DND-41 (cell line): ENCODE results near the gene KCND1.

ENCODE experiments used
- EZH2 ChIP-seq: IDR thresholded peaks from 3 replicates; pipeline ENCODE4 v1.6.1; 2012; ENCODE audit warnings: borderline replicate concordance, low read depth, mild to moderate bottlenecking, moderate library complexity, low read length, inconsistent platforms; ENCODE audit not compliant: severe bottlenecking
- TF ChIP-seq, protein P1 (sequence below): IDR thresholded peaks from 2 replicates; pipeline ENCODE4 v1.5.1; 2012; ENCODE audit warnings: borderline replicate concordance, low read length, moderate library complexity, mild to moderate bottlenecking; ENCODE audit not compliant: poor library complexity, severe bottlenecking; ENCODE audit errors: extremely low read depth

DNA sequence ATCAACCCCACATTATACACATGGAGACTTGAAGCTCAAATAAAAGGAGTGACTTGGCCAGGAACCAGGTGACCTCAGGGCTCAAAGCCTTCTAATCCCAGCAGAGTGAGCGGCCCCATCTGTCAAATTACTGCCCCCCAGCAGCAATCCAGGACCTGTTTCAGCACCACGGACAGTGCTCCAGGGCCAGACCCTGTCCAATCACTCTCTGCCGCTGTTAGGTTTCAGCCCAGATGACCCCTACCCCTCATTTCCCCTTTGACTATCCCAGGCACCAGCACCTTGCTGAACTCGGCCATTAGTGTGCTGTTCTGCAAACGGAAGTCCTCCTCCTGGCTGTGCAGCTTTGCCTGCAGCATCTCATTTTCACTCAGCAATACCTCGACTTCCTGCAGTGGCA, 25.3 kb upstream of the KCND1 start:
- TF ChIP-seq, protein P1, sequence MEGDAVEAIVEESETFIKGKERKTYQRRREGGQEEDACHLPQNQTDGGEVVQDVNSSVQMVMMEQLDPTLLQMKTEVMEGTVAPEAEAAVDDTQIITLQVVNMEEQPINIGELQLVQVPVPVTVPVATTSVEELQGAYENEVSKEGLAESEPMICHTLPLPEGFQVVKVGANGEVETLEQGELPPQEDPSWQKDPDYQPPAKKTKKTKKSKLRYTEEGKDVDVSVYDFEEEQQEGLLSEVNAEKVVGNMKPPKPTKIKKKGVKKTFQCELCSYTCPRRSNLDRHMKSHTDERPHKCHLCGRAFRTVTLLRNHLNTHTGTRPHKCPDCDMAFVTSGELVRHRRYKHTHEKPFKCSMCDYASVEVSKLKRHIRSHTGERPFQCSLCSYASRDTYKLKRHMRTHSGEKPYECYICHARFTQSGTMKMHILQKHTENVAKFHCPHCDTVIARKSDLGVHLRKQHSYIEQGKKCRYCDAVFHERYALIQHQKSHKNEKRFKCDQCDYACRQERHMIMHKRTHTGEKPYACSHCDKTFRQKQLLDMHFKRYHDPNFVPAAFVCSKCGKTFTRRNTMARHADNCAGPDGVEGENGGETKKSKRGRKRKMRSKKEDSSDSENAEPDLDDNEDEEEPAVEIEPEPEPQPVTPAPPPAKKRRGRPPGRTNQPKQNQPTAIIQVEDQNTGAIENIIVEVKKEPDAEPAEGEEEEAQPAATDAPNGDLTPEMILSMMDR = no peak
- no peak for TF ChIP-seq EZH2
